ENCODE results near the gene TCF21. TPM values are rescaled to one million over a fixed set of nuclear protein-coding genes. Genes with fewer than 3 reads are reported as not detected.

TCF21 gene
- total and polyA plus RNA-seq, 2 experiments from 2014 or later, result 0.17 to 0.19 TPM

DNA sequence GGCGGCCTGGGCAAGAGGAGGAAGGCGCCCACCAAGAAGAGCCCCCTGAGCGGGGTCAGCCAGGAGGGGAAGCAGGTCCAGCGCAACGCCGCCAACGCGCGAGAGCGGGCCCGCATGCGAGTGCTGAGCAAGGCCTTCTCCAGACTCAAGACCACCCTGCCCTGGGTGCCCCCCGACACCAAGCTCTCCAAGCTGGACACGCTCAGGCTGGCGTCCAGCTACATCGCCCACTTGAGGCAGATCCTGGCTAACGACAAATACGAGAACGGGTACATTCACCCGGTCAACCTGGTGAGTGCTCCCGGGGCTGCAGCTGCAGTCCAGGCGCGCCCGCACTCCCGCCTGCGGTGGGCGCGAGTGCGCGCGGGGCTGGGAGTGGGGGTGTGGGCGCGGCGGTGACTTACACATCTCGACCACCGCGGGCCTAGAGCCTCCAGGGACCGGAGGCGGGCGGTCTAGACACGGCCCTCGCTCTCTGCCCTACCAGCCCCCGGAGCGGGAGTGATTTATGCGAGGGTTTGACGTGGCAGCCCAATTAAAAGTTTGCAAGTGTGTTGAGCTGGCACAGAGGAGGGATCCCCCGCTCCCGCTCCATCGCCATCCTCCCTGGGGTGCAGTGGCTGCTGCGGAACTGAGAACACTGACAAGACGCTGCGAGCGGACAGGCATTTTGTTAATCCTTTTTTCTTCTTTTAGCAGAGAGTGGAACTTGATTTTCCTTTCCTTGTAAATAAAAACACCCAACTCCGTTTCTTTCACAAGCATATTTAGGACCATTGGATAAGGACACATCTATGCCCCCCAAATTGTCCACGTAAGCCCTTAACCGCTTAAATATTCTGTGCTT, 867 bp downstream of the TCF21 start:
- H3K4me3 Mint-ChIP-seq, result peak overlapping the region; percentile 90
- peaks cover 47% of the 10 kb centered on the region for H3K4me1 Mint-ChIP-seq
- Histone ChIP-seq H3K27ac (ENCODE audit: low read depth) (no peak overlapping the region), H3K36me3 (ENCODE audit: insufficient read depth) (no peaks in the 10 kb centered on the region), H3K27me3 (ENCODE audit: insufficient read depth) (peaks cover 96% of the 10 kb centered on the region), H3K79me2 (replicated peaks; ENCODE audit: insufficient read depth) (no peaks in the 10 kb centered on the region), H3F3A (replicated peaks; ENCODE audit: low read depth) (peaks cover 10% of the 10 kb centered on the region; the same call in 1 of the 2 replicates), H3K9me2 (ENCODE audit: insufficient read depth) (no peaks in the 10 kb centered on the region), H3K4me1 (ENCODE audit: insufficient read depth) (peaks cover 46% of the 10 kb centered on the region), H3K4me2 (peak overlapping the region; percentile 91), H2AFZ (peak overlapping the region; percentile 99), H4K20me1 (replicated peaks; ENCODE audit: insufficient read depth) (no peaks in the 10 kb centered on the region), H3K4me3 (peak overlapping the region; percentile 73)
- no peak for TF ChIP-seq REST (IDR thresholded peaks at IDR 0.05; ENCODE audit: unreplicated experiment)
- TF ChIP-seq, protein P1, sequence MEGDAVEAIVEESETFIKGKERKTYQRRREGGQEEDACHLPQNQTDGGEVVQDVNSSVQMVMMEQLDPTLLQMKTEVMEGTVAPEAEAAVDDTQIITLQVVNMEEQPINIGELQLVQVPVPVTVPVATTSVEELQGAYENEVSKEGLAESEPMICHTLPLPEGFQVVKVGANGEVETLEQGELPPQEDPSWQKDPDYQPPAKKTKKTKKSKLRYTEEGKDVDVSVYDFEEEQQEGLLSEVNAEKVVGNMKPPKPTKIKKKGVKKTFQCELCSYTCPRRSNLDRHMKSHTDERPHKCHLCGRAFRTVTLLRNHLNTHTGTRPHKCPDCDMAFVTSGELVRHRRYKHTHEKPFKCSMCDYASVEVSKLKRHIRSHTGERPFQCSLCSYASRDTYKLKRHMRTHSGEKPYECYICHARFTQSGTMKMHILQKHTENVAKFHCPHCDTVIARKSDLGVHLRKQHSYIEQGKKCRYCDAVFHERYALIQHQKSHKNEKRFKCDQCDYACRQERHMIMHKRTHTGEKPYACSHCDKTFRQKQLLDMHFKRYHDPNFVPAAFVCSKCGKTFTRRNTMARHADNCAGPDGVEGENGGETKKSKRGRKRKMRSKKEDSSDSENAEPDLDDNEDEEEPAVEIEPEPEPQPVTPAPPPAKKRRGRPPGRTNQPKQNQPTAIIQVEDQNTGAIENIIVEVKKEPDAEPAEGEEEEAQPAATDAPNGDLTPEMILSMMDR (conservative IDR thresholded peaks at IDR 0.05; ENCODE audit: low read depth in 2 of 2), result peak in 1 of 2 experiments; percentile 21; a peak in 3 of 4 replicates
- TF ChIP-seq EZH2 (IDR thresholded peaks at IDR 0.05; ENCODE audit: low read depth, unreplicated experiment), result peak; percentile 74
- peak; percentile 69 for TF ChIP-seq EZH2phosphoT487 (IDR thresholded peaks at IDR 0.05; ENCODE audit: unreplicated experiment)
- H3K36me3 Mint-ChIP-seq (ENCODE audit: low read depth), result no peaks in the 10 kb centered on the region
- DNase-seq (ENCODE audit: low spot score), result peak; percentile 63
- H3K27me3 Mint-ChIP-seq (ENCODE audit: insufficient read depth, low read depth, poor library complexity), result peaks cover 71% of the 10 kb centered on the region
- H3K9me3 Mint-ChIP-seq, result no peaks in the 10 kb centered on the region; the same call in 2 of the 3 replicates
- H3K27ac Mint-ChIP-seq, result no peak overlapping the region
- peak; percentile 31 for ATAC-seq

DNA sequence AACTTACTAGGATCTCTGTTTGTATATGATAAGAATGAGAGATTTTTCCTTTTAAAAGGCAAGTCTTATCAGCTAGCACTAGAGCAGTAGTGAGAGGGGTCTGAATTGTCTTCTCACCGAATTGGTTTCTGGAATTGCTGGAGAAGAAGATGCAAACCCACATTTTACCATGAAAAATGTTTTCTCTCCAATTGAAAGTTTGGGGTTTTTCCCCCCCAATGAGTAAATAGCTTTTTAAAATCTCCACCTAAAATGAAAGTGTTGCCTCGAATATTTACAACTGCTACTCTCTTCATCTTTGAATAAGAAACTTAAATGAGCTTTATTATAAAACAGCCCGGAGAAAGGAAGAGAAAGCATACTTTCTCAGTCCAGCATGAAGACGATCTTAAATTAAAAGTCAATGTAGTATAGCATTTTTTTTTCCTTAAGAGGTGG, 1.8 kb downstream of the TCF21 start:
- Histone ChIP-seq H3K27me3 (ENCODE audit: insufficient read depth) (peaks cover 100% of the 10 kb centered on the region), H3K9me2 (ENCODE audit: insufficient read depth) (no peaks in the 10 kb centered on the region), H3K27ac (ENCODE audit: low read depth) (no peak overlapping the region), H3K4me2 (peak overlapping the region; percentile 86), H2AFZ (no peak overlapping the region), H3K79me2 (replicated peaks; ENCODE audit: insufficient read depth) (no peaks in the 10 kb centered on the region), H3F3A (replicated peaks; ENCODE audit: low read depth) (peaks cover 15% of the 10 kb centered on the region; the same call in 1 of the 2 replicates), H3K4me1 (ENCODE audit: insufficient read depth) (peaks cover 51% of the 10 kb centered on the region), H4K20me1 (replicated peaks; ENCODE audit: insufficient read depth) (no peaks in the 10 kb centered on the region), H3K4me3 (peak overlapping the region; percentile 73), H3K36me3 (ENCODE audit: insufficient read depth) (no peaks in the 10 kb centered on the region; the same call in 1 of the 2 replicates)
- no peak for ATAC-seq
- Mint-ChIP-seq H3K27ac (no peak overlapping the region), H3K36me3 (ENCODE audit: low read depth) (no peaks in the 10 kb centered on the region), H3K9me3 (no peaks in the 10 kb centered on the region; the same call in 2 of the 3 replicates), H3K4me1 (peaks cover 50% of the 10 kb centered on the region), H3K27me3 (ENCODE audit: insufficient read depth, low read depth, poor library complexity) (peaks cover 81% of the 10 kb centered on the region), H3K4me3 (peak overlapping the region; percentile 67)
- no peak for DNase-seq (ENCODE audit: low spot score)
- TF ChIP-seq ZNF331 (CRISPR knock-in tag; IDR thresholded peaks at IDR 0.05; ENCODE audit: low read depth) (no peak), JUNB (IDR thresholded peaks at IDR 0.05; ENCODE audit: unreplicated experiment) (no peak), REST (IDR thresholded peaks at IDR 0.05; ENCODE audit: unreplicated experiment) (no peak), CREB1 (CRISPR knock-in tag; IDR thresholded peaks at IDR 0.05; ENCODE audit: low read depth) (no peak), STAT1 (IDR thresholded peaks at IDR 0.05; ENCODE audit: unreplicated experiment) (no peak)

Data from GM23338 (cell line).